ENCODE measurements around the gene MOB3B.
"Not testable (repeated sequence)": the region's sequence is repeated elsewhere in the genome, so short reads cannot be mapped to it uniquely, and the experiment has no call there.

The MOB3B gene

DNA sequence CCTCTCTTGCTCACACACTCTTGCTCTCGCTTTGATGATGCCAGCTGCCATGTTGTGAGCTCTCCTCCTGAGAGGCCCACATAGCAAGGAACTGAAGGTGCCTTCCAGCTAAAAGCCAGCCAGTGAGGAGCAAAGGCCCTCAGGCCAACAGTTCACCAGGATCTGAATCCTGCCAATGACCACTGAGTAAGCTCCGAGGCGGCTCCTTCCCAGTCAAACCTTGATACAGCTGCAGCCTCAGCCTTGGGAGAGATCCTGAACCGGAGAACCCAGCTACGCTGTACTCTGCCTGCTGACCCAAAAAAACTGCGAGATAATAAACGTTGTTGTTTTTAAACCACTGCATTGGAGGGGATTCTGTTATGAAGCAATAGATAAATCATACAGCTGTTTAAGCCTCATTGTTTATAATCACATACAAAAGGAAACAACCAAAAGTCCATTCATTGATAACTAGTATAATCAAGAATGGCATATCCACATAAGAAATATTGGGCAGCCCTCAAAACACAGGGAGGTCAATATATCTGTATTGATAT is 54.5 kb downstream of the MOB3B start:
- no peak for DNase-seq (ENCODE audit: low read depth)

DNA sequence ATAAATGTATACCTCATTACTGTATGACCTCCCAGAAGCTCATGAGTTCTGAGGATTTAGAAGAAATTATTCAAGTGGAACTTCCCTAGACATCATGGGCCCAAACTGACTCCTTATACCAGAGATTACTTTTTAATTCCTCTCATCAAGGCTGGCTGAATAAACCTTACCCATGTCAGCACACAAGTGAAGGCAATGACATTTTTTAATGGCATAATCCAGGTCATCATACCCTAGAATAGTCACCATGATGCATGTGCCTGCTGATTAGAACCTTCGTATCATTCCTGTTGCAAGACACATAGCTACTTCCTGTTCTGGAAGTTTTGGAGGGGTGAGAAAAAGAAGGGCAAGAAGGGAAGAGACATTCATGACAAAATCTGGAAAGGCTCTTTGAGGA is 55.3 kb downstream of the MOB3B start:
- DNase-seq (ENCODE audit: low read depth), result no peak

GRCh38 chr9:27473111-27473529 is 56.5 kb downstream of the MOB3B start:
- no peak for DNase-seq (ENCODE audit: low read depth)

DNA sequence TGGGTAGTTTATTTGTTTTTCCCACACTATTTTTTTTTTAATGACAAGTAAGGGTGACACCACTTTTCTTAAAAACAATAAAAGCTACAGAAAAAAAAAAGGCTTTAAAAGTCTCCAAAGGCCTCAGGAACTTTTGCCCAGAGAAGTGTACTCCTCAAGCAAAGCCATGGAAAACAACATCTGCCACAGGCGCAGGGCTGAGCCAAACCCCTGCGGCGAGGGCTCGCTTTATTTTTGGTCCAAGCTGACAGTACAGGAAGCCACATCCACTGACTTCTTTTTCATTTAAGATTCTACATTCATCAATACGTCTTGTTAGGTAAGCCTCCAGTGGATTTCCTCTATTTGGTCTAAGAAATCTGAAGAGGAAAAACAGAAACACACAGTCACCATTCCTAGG is 57.4 kb downstream of the MOB3B start:
- no peak for DNase-seq (ENCODE audit: low read depth)

DNA sequence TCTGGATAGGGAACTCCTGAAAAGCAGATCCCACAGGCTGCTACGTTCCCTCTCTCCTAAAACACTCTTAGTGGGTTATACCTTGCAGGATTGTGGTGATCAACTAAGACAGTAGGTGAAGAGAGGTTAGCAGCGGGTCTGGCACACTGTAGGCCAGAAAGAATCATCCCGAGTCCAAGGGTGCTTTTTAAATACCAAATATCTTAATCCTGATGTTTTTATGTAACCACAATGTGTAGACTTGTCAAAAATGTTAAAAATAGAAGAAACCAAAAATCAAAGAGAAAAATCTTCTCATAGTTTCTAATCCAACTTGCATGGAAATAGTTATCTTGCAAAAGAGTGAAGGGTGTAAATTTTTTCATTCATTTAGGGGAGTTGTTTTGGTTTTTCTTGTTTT is 57.8 kb downstream of the MOB3B start:
- DNase-seq (ENCODE audit: low read depth), result no peak

- no peak for DNase-seq (ENCODE audit: low read depth)
These were observed 58.2 kb downstream of the MOB3B start for GRCh38 chr9:27471366-27471765.

DNA sequence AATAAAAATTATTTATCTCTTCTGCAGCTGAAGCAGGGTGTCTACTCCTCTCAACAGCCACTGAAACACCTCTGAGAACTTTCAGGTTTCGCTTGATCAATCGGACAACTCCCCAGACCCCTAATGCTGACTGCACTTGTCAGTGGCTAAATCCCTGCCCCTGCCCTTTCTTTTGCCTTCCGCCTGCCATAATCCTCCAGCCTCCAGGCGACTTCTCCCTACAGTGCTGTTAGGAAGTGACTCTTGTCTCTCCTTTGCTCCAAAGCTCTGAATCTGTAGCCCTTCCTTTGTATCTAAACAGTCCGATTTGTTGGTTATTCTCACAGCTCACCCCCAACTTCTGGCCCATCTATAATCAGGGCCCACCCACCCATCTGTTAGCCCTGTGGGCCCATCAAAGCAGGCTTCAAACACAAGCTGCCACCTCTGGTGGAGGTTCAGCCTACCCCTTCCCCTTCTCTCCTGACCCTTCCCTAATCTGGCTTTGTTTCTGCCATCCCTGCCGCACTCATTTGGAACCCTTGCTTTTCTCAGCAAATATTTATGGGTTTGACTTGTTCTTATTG is 59.2 kb downstream of the MOB3B start:
- DNase-seq (ENCODE audit: low read depth), result no peak

- DNase-seq (ENCODE audit: low read depth), result no peak
These were observed 60.1 kb downstream of the MOB3B start for GRCh38 chr9:27469550-27469949.

DNA sequence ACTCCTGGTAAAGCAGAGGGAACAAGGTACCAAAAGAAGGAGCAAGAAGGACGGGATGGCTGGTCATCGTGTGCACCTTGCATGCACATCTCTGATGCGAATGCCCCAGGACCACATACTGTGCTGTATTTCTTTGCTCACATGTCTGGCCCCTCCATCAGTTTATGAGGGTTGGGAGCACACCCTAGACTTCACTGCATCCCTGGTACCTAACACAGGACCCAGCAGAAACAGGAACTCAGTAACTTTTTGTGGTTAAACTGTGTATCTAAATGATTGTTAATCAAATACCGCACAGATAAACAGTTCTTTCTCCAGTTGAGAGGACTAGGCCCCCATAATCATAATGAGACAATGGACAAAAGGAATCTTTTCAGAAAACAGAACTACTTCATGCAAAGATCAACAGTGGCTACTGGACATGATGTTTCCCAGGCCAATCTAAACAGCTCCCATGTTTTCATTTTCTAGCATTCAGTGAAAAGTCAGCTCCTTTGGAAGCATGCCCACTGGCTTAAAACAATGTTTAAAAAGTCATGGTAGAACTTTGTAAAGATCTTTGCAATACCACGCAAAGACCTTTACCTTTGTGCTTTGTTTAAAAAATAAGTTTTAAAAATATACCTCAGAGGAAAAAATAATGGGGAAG is 61.0 kb downstream of the MOB3B start:
- no peak for DNase-seq (ENCODE audit: low read depth)

DNA sequence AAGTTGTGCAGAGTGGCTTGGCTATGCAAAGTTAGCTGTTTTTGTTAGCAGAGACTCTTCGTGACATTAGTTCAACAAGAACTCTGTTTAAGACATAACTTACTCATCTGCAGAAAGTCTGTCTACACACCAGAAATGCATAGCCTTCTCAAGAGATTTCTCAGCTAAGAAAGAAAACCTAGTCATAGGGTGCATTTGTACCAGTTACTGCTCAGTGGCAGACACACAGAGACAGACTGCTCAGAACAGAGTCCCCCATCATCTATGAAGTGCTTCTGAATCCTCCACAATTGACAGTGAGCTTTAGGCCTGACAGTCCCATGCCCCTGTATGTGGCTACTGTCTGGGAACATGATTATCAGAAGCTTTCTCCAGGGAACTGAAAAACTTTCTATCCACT is 61.6 kb downstream of the MOB3B start:
- DNase-seq (ENCODE audit: low read depth), result no peak

DNA sequence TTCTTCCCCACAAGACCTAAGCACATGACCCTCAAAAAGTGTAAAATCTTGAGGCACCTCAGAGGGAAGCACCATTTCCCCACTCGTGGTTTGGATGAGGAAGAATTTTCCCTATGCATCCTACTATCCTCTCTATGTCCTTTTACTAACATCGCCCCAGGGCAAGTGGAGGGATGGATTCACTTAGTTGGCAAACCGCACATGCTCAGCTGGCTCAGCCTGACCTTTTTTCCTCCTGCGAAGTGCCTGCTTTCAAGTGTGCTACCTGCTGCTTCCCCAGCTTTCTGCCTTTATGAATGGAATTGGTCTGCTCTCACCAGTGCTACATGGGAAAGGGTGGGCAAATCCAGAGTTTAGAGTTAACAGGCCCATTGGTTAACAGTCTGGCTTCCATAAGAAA is 62.1 kb downstream of the MOB3B start:
- DNase-seq (ENCODE audit: low read depth), result no peak

GRCh38 chr9:27466516-27466915 is 63.1 kb downstream of the MOB3B start:
- DNase-seq (ENCODE audit: low read depth), result not testable (repeated sequence)

- DNase-seq (ENCODE audit: low read depth), result not testable (repeated sequence)
These were observed 64.7 kb downstream of the MOB3B start for GRCh38 chr9:27464950-27465349.

DNA sequence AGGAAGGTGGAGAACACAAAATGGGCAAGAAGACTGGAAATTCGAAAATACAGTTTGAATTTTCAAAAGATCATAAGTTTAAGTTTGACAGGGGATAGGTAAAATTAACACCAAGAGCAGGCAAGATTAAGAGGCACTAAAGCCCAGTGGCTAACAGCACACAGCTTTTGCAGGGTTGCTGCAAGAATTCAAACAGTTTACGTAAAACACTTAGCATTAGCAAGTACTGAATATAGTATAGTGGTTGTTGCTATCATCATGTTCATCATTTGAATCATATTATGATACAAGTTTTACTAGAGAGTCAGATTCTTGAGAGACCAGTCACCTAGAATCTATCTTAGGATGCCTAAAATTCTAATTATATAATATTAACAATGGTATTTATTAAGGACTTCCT is 66.8 kb downstream of the MOB3B start:
- DNase-seq (ENCODE audit: low read depth), result no peak

- DNase-seq (ENCODE audit: low read depth), result no peak
These were observed 67.2 kb downstream of the MOB3B start for GRCh38 chr9:27462434-27462833.

DNA sequence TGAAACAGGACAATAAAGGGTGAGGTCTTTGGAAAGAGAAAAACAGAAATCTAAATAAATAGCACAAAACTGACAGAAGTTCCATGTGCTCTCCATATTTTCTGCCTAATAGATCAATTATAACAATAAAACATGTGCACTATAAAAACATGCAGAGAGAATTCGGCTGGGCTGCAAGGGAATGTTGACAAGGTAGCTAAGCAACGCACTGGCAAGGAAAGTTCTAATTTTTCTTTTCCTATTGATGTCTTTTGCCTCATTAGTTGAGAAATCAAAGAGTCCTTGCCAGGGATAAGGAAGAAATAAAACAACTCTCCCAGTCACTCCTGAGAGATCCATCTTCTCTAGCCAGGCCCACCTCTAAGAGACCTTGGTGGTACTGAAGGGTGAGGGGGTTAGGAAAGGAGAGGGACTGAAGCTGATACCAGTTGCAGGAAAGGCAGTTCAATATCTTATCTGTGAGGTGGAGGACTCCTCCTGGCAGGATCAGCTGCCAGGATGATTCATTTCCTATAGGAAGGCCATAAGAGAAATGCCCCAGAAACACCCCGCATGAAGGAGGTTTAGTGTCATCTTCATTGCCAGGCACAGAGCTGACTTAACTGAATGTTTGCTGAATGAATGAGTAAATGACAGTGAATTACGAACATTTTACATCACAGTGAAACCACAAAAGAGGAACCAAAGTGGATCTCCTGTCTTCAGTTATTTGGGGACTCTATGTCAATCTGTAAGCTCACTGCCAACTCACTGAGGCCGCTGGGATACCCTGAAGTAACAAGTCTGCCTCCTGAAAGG is 69.2 kb downstream of the MOB3B start:
- no peak for DNase-seq (ENCODE audit: low read depth)

GRCh38 chr9:27457445-27457844 is 72.2 kb downstream of the MOB3B start:
- no peak for DNase-seq (ENCODE audit: low read depth)

DNA sequence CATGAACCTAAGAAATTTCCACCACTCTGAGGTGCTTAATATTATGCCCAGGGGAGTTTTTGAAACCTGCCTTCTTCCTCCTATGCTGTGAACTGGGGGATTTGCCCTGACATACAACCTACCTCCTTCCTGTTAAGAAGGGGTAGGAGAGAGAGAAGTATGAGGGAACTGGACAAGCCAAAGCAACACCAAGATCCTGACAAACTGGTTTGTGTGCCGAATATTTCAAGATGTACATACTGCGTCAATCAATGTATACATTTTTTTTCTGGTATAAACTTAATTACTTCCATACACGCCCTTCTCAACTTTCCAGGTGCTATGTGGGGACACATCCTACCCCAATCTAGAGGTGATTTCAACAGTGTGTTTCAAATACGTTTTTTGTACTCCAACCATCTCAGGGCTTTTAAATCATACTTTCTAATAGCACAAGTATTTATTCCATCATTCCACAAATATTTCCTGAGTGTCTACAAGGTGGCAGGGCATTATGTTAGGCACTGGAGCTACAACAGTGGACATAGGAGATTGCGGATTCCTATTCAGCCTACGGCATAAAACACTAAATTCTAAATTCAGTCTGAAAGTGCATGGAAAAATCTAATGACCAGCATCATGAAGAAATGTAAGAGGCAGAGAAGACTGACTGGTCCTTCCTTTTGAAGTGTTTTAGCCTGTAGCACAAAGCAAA is 75.6 kb downstream of the MOB3B start:
- DNase-seq (ENCODE audit: low read depth), result no peak

DNA sequence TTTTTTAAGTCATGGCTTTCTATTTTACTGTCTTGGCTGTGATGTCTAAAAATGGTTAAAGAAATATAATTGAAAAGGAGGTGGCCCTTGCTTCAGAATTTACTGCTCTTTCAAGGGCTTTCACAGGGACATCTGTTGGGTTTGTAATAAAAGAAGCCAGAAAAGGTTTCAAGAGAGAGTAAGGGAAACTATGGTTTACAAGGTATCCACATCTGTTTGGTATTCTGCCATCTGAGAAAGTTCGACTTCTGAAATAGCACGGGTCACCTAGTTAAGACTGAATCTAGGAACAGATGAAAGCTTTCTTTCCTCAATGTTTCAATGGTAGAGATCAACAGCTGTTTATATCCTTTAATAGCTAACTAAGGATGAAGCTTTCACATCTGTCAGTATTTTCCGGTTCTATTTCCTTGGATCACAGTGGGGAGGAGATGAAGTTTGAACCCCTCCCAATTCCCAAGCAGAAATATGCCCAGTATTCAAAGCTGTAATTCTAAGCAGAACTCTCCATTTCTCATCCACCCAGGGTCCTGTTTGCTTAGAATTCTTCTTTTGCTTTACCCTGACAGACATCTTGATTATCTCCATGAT is 78.3 kb downstream of the MOB3B start:
- no peak for DNase-seq (ENCODE audit: low read depth)

DNA sequence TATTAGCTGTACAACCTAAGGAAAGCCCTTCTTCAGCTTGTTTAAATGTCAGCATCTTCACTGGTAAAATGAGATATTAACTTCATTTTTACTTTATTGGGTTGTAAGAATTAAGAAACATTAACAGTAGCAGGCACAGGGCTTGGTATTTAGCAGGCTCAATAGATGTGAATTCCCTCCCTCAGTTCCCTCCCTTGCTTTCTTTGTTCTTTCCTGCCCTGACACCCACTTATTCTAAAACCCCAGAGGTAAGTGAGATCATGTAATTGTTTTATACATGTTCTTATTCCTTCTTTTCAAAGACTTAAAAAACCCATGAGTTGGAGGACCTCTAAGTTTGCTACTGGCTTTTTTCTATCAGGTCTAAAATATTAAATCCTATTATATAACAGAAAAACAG is 78.9 kb downstream of the MOB3B start:
- DNase-seq (ENCODE audit: low read depth), result no peak

DNA sequence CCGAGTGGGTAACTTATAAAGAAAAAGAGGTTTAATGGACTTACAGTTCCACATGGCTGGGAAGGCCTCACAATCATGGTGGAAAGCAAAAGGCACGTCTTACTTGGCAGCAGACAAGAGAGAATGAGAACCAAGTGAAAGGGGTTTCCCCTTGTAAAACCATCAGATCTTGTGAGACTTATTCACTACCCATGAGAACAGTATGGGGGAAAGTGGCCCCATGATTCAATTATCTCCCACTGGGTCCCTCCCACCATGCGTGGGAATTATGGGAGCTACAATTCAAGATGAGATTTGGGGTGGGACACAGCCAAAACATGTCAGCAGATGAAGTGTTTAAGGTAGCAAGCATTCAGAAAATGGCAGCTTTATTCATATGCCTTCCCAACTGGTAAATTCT is 81.3 kb downstream of the MOB3B start:
- DNase-seq (ENCODE audit: low read depth), result not testable (repeated sequence)

DNA sequence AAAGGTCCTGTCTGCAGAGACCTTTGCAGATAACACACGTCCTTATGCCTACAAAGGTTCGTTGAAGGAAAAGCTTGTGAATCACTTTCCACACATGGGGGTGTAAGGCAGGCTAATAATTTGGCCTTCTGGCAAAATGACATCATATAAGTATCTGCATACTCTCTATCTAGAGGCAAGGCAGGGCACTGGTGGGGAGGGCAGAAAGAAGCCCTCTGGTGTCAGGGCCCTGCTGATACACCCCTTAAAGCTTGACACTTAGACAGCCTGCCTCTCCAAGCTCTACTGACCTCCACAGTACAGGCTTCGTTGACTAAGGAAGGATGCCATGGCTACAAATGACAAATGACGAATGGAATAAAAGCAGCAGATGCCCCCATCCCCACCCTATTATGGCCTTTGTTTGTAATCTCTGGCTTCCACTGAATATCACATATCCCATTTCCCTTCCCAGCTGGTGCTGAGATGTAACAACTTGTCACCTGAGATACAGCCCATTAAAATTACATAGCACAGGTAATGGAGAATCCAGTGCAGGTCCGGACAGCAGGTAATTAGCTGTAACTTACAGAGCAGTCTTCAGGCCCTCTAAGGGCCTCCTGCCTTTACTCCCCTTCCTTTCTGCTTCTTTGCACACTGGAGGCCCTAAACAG is 82.5 kb downstream of the MOB3B start:
- DNase-seq (ENCODE audit: low read depth), result no peak
